Uterus (tissue), 2 donors: Measurements from ENCODE around the gene WIZ.

Experiments
- CTCF ChIP-seq, 4 experiments: fragments of 200-600 bp in 2 of 4; fragments of 450-650 bp in 2 of 4; sonication (generic) in 2 of 4; IDR thresholded peaks; one replicate each; pipeline ENCODE4 v1.5.1; 2016 to 2019; ENCODE audit warnings: antibody characterized with exemption in 4 of 4, mild to moderate bottlenecking in 2 of 4, moderate library complexity in 1 of 4
- POLR2A ChIP-seq, 2 donors: fragments of 450-650 bp; IDR thresholded peaks; one replicate each; pipeline ENCODE4 v1.6.1; 2016; ENCODE audit warnings: antibody characterized with exemption in 2 of 2, mild to moderate bottlenecking in 1 of 2, moderate library complexity in 1 of 2

GRCh38 chr19:15450528-15450890 lies 753 bp upstream of the WIZ start:
- TF ChIP-seq CTCF (IDR thresholded peaks at IDR 0.05) (no peak), POLR2A (IDR thresholded peaks at IDR 0.05) (no peak)
